ENCODE measurements around the gene ORC4. TPM values are rescaled to one million over a fixed set of nuclear protein-coding genes. Genes with fewer than 3 reads are reported as not detected.

The ORC4 gene
- polyA plus RNA-seq, 1 donor from 2014 or later, result 261 TPM

- H3F3A ChIP-seq (ENCODE audit: insufficient read depth, low read length, poor library complexity, severe bottlenecking), result no peaks in the 10 kb centered on the region
- no peaks in the 10 kb centered on the region for H3K79me2 ChIP-seq (replicated peaks; ENCODE audit: insufficient read depth, low read length)
- H3K27me3 ChIP-seq (ENCODE audit: insufficient read depth, low read depth, low read length), result no peaks in the 10 kb centered on the region
- H3K27ac ChIP-seq (ENCODE audit: low read length), result no peak overlapping the region
- no peak overlapping the region for H3K4me3 ChIP-seq (ENCODE audit: low read length)
- no peaks in the 10 kb centered on the region for H4K20me1 ChIP-seq (ENCODE audit: insufficient read depth)
- no peak overlapping the region for H3K9ac ChIP-seq (ENCODE audit: low read length)
- H3K4me2 ChIP-seq (ENCODE audit: low read length), result no peak overlapping the region
- H3K9me3 ChIP-seq (ENCODE audit: low read length), result no peaks in the 10 kb centered on the region
- H2AFZ ChIP-seq (ENCODE audit: low read depth, low read length), result no peak overlapping the region
- no peaks in the 10 kb centered on the region for H3K9me2 ChIP-seq (ENCODE audit: insufficient read depth, low read length)
- H3K36me3 ChIP-seq (ENCODE audit: insufficient read depth, low read length), result peaks cover 4% of the 10 kb centered on the region
- TF ChIP-seq CTCF (IDR thresholded peaks at IDR 0.05; ENCODE audit: poor library complexity, severe bottlenecking), result no peak
- no peak for TF ChIP-seq TAF1 (IDR thresholded peaks at IDR 0.05; ENCODE audit: low read depth)
- TF ChIP-seq REST (IDR thresholded peaks at IDR 0.05; ENCODE audit: borderline replicate concordance), result no peak
- TF ChIP-seq POLR2AphosphoS5 (IDR thresholded peaks at IDR 0.05), result no peak
Observed at GRCh38 chr2:147945660-147946059, 74.9 kb downstream of the ORC4 start.

- Histone ChIP-seq H3F3A (ENCODE audit: insufficient read depth, low read length, poor library complexity, severe bottlenecking) (no peaks in the 10 kb centered on the region), H3K4me2 (ENCODE audit: low read length) (no peak overlapping the region), H3K27ac (ENCODE audit: low read length) (no peak overlapping the region), H3K9ac (ENCODE audit: low read length) (no peak overlapping the region), H3K4me3 (ENCODE audit: low read length) (no peak overlapping the region), H3K79me2 (replicated peaks; ENCODE audit: insufficient read depth, low read length) (no peaks in the 10 kb centered on the region), H4K20me1 (ENCODE audit: insufficient read depth) (no peaks in the 10 kb centered on the region), H2AFZ (ENCODE audit: low read depth, low read length) (no peak overlapping the region), H3K9me2 (ENCODE audit: insufficient read depth, low read length) (no peaks in the 10 kb centered on the region), H3K9me3 (ENCODE audit: low read length) (no peaks in the 10 kb centered on the region), H3K36me3 (ENCODE audit: insufficient read depth, low read length) (peaks cover 14% of the 10 kb centered on the region), H3K27me3 (ENCODE audit: insufficient read depth, low read depth, low read length) (no peaks in the 10 kb centered on the region)
- TF ChIP-seq TAF1 (IDR thresholded peaks at IDR 0.05; ENCODE audit: low read depth) (no peak), EZH2 (IDR thresholded peaks at IDR 0.05; ENCODE audit: borderline replicate concordance, insufficient read depth, low read length, poor library complexity, severe bottlenecking) (no peak), MXI1 (conservative IDR thresholded peaks at IDR 0.05; ENCODE audit: poor library complexity, severe bottlenecking) (no peak), POLR2AphosphoS5 (IDR thresholded peaks at IDR 0.05) (no peak), RAD21 (conservative IDR thresholded peaks at IDR 0.05) (no peak), CTCF (IDR thresholded peaks at IDR 0.05; ENCODE audit: poor library complexity, severe bottlenecking) (no peak), SMC3 (conservative IDR thresholded peaks at IDR 0.05; ENCODE audit: poor library complexity) (no peak), EP300 (conservative IDR thresholded peaks at IDR 0.05; ENCODE audit: poor library complexity, severe bottlenecking) (no peak), REST (IDR thresholded peaks at IDR 0.05; ENCODE audit: borderline replicate concordance) (no peak)
Observed at GRCh38 chr2:147939313-147939712, 81.2 kb downstream of the ORC4 start.
